Myocyte (in vitro differentiated cells): ENCODE data around the gene DHX40. TPM values are rescaled to one million over a fixed set of nuclear protein-coding genes. Genes with fewer than 3 reads are reported as not detected.
"Not testable (repeated sequence)": the region's sequence is repeated elsewhere in the genome, so short reads cannot be mapped to it uniquely, and the experiment has no call there.

Source experiments
- DNase-seq: peaks from one replicate; pipeline ENCODE4 v3.0.0-alpha.2; 2012; ENCODE audit warnings: low read depth
- total RNA-seq: library from RNA; depleted of rRNA; stranded (reverse); fragments of >200 nt; gene quantifications from 2 replicates; pipeline ENCODE4 v1.2.3, GENCODE V29; 2014

The DHX40 gene
- total RNA-seq, 1 donor from 2014 or later, result 29.8 TPM

DNA sequence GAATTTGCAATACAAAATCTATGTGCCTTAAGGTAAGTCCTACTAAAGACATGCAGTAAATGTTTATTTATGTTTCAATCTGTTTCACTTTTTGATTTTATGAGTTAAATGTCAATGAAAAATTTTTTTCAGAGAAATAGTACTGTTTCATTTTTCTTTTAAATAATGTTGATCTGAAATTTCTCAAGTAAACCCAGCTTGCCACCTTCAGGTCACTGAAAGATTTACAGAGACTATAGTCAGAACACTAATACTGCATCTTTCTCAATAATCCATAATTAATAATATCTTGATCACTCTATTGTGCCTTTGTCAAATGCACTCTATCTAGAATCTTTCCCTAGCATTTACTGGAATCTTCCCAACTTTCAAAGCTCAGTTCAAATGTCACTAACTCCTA is 6.5 kb upstream of the DHX40 start:
- peak; percentile 11 for DNase-seq

GRCh38 chr17:59561042-59561441 is 4.4 kb upstream of the DHX40 start:
- no peak for DNase-seq

DNA sequence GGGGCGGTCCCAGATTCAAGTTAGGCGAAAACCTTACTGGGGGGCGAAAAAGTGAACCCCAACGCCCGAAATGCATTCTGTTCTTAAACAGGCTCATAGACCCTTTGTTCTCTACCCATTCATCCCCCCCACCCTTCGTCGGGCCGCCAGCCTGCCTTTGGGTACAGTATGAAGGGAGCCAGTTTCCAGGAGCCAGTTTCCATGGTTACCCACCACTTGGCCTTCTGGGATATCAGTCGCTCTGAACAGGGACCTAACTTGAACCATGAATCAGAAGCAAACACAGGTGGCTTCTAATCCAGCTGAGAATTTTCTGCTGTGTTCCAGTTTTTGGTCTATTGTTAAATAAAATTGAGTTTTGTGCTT is 532 bp downstream of the DHX40 start:
- DNase-seq, result peak; percentile 79

DNA sequence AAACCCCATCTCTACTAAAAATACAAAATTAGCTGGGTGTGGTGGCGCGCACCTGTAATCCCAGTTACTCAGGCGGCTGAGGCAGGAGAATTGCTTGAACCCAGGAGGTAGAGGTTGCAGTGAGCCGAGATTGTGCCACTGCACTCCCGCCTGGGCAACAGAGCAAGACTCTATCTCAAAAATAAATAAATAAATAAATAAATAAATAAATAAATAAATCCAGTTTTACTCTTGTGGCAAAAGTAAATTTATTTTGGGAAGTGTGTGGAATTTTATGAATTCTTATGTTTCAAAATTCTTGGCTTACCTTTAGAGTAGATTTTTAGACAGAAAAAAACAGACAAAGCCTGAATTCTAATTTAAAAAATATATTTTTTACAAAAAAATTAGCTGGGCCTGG is 3.7 kb downstream of the DHX40 start:
- not testable (repeated sequence) for DNase-seq

DNA sequence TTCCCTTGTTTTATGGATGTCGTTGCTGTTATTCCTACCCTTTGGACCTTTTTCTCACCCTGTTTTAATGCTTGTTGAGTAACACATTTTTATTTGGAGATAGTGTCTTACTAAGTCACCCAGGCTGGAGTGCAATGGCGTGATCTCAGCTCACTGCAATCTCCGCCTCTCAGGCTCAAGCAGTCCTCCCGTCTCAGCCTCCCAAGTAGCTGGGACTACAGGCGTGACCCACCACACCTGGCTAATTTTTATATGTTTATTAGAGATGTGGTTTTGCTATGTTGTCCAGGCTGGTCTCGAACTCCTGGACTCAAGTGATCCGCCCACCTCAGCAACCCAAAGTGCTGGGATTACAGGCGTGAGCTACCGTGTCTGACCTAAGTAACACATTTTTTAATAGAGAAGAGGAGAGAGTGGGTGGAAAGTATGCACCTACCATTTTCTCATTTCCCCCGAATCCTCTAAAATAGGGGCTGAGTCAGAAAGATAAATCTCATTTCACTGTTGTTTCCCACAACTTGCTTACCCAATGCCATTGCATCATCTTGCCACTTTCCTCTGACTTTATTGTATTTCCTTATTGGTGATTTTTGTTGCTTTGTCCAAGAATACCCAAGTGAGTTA is 7.0 kb downstream of the DHX40 start:
- DNase-seq, result no peak

GRCh38 chr17:59584168-59584567 is 18.8 kb downstream of the DHX40 start:
- not testable (repeated sequence) for DNase-seq

DNA sequence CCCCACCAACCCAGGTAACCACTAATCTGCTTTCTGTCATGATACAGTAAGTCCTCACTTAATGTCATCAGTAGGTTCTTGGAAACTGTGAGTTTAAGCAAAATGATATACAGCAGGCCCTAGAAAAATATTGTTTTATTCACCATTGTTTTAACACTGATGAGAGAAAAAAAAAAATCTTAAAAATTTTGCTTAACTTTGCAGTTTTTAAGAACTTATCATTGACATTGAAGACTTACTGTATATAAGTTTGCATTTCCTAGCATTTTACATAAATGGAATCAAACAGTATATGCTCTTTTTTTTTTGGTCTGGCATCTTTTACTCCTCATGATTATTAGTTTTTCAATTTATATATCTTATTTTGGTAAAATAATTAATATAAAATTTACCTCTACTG is 34.8 kb downstream of the DHX40 start:
- no peak for DNase-seq

DNA sequence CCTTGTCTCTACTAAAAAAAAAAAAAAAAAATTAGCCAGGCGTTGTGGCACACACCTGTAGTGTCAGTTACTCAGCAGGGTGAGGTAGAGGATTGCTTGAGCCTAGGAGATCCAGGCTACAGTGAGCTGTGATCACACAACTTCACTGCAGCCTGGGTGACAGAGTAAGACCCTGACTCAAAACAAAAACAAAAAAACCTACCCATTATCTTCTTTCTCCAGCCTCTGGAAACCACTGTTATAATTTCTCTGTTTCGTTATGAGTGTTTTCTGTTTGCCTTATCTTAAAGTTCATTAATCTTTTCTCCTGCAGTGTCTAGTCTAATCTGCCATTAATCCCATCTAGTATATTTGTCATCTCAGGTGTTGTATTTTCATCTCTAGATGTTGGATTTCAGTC is 35.7 kb downstream of the DHX40 start:
- no peak for DNase-seq

DNA sequence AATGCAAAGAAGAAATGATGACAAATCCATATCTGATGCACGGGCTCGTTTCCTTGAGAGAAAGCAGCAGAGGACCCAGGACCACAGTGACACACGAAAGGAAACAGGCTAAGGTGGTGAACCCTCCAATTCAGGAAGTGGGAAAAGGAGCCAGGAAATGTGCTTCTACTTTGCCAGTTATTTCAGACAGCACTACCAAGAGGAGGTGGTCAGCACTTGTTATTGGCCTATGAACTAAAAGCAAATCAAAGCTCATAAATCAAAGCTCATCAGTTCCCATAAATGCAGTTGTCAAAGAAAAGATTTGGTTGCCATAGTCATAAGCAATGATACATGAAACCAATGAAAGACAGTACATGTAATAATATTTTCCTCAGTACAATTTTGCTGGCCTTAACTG is 41.7 kb downstream of the DHX40 start:
- DNase-seq, result no peak

DNA sequence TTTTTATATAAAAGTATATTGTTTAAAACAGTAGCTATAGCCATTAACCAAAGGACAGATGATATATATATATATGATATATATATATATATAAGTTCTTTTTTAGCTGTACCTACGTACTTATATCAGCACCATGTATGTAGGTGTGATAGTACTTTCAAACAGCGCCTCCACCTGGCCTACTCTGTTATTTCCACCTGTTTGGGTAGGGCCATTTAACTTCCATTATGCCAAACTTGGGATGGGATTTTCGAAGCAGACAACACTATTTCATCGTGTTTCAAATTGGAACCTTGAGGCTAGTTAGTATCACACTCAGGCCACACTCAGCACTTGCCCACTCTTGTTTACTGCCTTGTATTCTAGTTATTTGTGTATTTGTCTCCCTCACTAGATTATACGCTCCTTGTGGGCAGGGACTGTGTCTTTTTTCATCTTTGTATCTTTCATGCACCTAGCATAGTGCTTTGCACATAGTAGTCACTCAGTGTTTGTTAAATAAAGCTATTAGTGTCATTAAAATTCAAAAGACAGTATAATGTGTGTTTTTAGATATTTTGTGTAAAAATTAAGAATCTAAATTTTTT is 42.5 kb downstream of the DHX40 start:
- no peak for DNase-seq

GRCh38 chr17:59611503-59611902 is 46.1 kb downstream of the DHX40 start:
- DNase-seq, result no peak

DNA sequence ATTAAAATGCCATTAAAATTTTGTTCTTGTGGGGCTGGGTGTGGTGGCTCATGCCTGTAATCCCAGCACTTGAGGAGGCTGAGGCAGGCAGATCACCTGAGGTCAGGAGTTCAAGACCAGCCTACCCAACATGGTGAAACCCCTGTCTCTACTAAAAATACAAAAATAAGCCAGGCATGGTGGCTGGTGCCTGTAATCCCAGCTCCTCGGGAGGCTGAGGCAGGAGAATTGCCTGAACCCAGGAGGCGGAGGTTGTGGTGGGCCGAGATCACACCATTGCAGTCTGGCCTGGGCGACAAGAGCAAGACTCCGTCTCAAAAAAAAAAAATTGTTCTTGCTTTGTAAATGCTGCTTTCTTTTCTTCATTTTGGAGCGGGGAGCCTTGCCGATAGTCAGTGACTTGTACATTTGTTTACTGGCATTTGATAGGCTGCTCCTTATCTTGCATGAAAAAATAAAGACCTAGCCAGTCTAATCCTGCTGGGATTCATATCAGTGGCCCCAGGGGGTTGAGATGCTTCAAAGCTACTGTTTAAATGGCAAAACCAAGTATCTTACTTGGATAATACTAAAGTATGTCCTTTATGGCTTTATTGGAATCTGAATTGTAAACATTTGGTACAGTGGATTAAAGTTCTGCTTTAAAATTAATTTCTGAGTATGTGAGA is 51.0 kb downstream of the DHX40 start:
- DNase-seq, result no peak

DNA sequence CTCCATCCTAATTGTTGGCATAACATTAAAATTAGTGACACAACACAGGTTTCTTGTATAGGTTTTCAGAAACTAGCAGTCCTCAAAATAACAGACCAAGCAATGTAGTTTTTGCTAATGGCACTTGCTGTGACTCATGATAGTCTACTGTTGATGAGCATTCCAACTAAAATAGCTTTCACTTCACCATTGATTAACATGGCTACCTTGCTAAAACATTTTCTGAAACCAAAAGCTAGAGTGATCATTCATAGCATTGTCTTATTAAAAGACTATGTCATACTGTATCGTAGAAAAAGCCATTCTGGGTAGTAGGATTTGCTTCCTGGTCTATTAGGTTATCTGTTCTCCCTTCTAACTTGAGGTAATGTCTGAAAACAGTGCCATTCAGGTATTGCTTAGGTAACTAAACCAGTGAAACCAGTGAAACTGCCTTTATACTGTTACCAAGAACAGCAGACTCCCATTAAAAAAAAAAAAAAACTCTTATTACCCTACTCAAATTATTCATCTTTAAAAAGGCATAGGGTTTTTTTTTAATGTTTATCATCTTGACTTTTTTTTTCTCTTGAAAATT is 51.8 kb downstream of the DHX40 start:
- peak; percentile 7 for DNase-seq

- DNase-seq, result no peak
These were observed 53.6 kb downstream of the DHX40 start for GRCh38 chr17:59619035-59619297.

DNA sequence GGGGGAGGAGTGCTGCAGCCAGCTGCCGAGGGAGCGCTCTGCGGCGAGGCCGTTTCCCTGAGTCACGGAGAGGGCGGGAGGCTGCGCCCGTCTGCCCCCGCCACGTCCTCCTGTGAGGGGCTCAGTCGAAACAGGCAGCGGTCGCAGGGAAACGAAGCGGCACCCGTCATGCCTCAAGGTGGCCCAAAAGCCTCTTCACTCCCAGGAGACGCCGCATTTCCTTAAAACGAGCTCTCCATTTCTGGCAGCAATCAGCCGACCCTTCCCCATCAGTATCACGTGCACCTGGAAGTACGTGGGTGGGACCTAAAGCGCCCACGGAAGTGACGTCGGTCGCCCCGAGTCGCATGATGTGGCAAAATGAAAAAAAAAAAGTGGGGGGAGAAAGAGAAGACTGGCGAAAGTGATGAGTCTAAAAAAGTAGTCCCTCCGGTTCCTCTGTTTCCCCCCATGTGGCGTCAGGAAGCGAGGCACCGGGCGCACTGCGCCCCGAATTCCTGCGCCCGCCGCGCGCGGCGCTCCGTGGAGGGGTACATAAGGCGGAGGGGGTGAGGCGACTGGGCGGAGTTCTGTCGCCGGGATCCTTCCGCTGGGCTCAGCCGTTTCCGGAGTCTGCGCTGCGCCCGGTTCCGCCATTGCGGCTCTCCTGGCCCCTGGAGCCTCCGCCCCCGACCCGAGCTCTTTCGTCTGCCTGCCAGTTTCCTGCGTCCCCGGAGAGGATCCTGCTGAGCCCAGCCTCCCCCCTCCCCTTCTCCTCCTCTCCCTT is 54.1 kb downstream of the DHX40 start, which contains the start of gene CLTC:
Gene CLTC (plus strand): TSS at position 598 of the 766 bp plus-strand sequence. CDS start 237 bp downstream, outside the sequence.
- DNase-seq, result peak; percentile 97

DNA sequence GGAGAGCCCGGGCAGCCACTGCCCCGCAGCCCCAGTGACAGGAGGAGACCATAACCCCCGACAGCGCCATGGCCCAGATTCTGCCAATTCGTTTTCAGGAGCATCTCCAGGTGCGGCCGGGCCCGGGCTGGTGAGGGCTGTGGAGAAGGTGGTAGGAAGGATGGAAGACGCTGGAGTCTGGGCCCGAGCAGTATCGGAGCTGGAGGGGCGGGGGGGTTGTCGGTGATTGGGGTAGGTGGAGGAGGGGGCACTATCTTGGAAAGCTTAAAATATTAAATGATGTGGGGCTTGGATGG is 54.6 kb downstream of the DHX40 start:
- no peak for DNase-seq

- peak; percentile 46 for DNase-seq
These were observed 55.3 kb downstream of the DHX40 start for GRCh38 chr17:59620518-59621259.

- peak; percentile 36 for DNase-seq
These were observed 56.4 kb downstream of the DHX40 start for GRCh38 chr17:59621771-59622170.

GRCh38 chr17:59623151-59623550 is 57.7 kb downstream of the DHX40 start:
- DNase-seq, result no peak

DNA sequence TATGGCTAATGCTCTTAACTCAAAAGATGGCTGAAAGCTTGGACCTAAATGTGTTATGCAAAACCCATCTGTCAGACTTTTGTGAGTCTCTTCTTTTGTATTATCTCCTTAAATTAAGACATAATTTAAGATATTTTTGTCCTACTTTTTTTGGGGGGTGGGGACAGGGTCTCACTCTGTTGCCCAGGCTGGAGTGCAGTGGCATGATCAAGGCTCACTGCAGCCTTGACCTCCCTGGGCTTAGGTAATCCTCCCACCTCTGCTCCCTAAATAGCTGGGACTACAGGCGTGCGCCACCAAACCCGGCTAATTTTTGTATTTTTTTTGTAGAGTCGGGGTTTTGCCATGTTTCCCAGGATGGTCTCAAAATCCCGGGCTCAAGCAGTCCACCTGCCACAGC is 61.3 kb downstream of the DHX40 start:
- no peak for DNase-seq

GRCh38 chr17:59627274-59627673 is 61.9 kb downstream of the DHX40 start:
- DNase-seq, result no peak
